T-helper 1 cell treated with Interleukin-12 subunit alpha and Interleukin-12 subunit beta and Interleukin-4 antibody, amounts not matched to agents 30 μg/mL and 1 μg/mL, for 36 hours (primary cell): Measurements from ENCODE around the gene CCDC57.

Experiments used
- H3K27ac Mint-ChIP-seq: one replicate; pipeline ENCODE4 v1.8.0; 2021; ENCODE audit warnings: mild to moderate bottlenecking, mixed read lengths
- H3K27me3 Mint-ChIP-seq: one replicate; pipeline ENCODE4 v1.8.0; 2021; ENCODE audit warnings: low read depth, mixed read lengths
- H3K36me3 Mint-ChIP-seq: one replicate; pipeline ENCODE4 v1.8.0; 2021; ENCODE audit warnings: low read depth, mixed read lengths
- H3K4me1 Mint-ChIP-seq: one replicate; pipeline ENCODE4 v1.8.0; 2021; ENCODE audit warnings: low read depth, mixed read lengths
- H3K4me3 Mint-ChIP-seq: one replicate; pipeline ENCODE4 v1.8.0; 2021; ENCODE audit warnings: mild to moderate bottlenecking, moderate library complexity, mixed read lengths
- H3K9me3 Mint-ChIP-seq: one replicate; pipeline ENCODE4 v1.8.0; 2021; ENCODE audit warnings: mixed read lengths

CCDC57 gene

DNA sequence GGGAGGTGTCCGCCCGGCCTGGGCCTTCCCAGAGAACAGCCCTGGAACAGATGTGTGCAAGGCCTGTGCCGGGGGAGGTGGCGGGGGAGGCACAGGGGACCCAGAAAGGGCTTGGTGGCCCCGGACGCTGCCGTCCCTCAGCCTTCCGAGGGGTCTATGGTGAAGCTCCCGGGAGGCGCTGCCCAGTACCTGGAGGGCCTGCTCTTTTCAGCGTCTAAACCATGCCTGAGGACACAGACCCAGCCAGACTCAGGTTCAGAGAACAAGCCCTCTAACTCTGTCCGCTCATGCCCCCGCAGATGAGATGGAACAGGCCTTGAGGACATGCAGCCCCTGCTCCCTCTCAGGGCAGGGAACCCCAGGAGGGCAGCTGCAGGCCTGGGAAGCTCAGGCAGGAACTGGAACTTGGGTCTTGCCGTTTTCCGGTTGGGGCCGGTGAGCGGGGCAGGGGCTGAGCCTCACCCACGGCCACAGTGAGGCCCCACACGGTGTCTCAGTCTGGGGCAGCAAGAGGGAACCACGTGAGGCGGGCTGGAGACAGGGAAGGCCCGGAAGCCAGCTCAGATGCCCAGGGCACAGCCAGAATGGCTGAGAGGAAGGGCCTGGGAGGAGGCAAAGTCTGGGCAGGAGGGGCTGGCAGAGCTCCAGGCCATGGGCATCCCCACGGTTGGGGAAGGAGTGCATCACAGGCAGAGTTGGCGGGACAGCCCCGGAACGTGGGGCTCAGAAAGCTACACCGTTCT is 28.7 kb upstream of the CCDC57 start:
- peaks cover 28% of the 10 kb centered on the region for H3K36me3 Mint-ChIP-seq
- H3K4me1 Mint-ChIP-seq: peaks cover 15% of the 10 kb centered on the region
- peak overlapping the region; percentile 71 for H3K27ac Mint-ChIP-seq
- H3K27me3 Mint-ChIP-seq: no peaks in the 10 kb centered on the region
- H3K4me3 Mint-ChIP-seq: no peak overlapping the region
- no peaks in the 10 kb centered on the region for H3K9me3 Mint-ChIP-seq

DNA sequence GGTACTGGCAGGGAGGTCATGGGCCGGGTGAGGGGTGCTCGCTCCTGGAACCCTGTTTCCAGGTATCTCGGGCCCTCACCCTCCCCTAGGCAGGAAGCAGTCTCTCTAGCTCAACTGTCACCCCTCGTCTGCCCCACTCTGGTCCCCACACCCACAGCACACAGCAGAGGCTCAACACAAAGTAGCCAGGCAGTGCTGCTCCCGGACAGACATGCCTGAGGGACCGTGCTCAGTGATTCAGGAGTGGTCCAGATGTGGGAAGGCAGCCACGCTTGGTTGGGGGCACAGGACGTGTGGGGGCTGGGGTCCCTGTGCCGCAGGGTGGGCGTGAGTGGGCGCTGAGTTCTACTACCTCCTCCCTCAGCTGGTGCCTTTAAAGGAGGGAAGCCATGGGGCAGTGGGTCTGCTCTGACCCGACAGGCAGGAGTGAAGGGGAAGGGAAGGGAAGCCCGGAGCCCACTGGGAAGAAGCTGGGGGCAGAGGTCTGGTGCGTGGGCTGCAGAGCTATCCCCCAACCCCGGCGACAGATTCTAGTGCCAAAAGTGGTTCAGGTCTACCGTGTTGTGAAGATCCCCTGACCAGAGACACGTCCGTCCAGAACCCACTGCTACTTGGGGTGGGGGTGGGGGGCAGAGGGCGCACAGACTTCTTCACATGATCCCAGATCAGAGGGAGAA is 28.0 kb upstream of the CCDC57 start:
- Mint-ChIP-seq H3K4me1 (peaks cover 18% of the 10 kb centered on the region), H3K9me3 (no peaks in the 10 kb centered on the region), H3K36me3 (peaks cover 28% of the 10 kb centered on the region), H3K27ac (peak overlapping the region; percentile 55), H3K27me3 (no peaks in the 10 kb centered on the region), H3K4me3 (no peak overlapping the region)

GRCh38 chr17:82239926-82240505 is 27.4 kb upstream of the CCDC57 start:
- peaks cover 18% of the 10 kb centered on the region for H3K4me1 Mint-ChIP-seq

GRCh38 chr17:82239401-82239925 is 26.8 kb upstream of the CCDC57 start:
- Mint-ChIP-seq H3K27ac (no peak overlapping the region), H3K4me3 (no peak overlapping the region), H3K36me3 (peaks cover 18% of the 10 kb centered on the region), H3K4me1 (peaks cover 18% of the 10 kb centered on the region), H3K27me3 (no peaks in the 10 kb centered on the region), H3K9me3 (no peaks in the 10 kb centered on the region)

More at GRCh38 chr17:82239926-82240505, 27.4 kb upstream of the CCDC57 start:
- Mint-ChIP-seq H3K36me3 (peaks cover 24% of the 10 kb centered on the region), H3K4me3 (no peak overlapping the region), H3K27ac (no peak overlapping the region), H3K27me3 (no peaks in the 10 kb centered on the region), H3K9me3 (no peaks in the 10 kb centered on the region)

GRCh38 chr17:82238472-82239201 is 26.0 kb upstream of the CCDC57 start:
- no peaks in the 10 kb centered on the region for H3K27me3 Mint-ChIP-seq
- H3K9me3 Mint-ChIP-seq: no peaks in the 10 kb centered on the region
- H3K4me1 Mint-ChIP-seq: peaks cover 18% of the 10 kb centered on the region
- H3K36me3 Mint-ChIP-seq: peaks cover 12% of the 10 kb centered on the region
- peak overlapping the region; percentile 71 for H3K4me3 Mint-ChIP-seq
- H3K27ac Mint-ChIP-seq: peak overlapping the region; percentile 63

- Mint-ChIP-seq H3K36me3 (peaks cover 15% of the 10 kb centered on the region), H3K27ac (peak overlapping the region; percentile 63), H3K4me1 (peaks cover 21% of the 10 kb centered on the region), H3K4me3 (peak overlapping the region; percentile 71), H3K9me3 (no peaks in the 10 kb centered on the region), H3K27me3 (no peaks in the 10 kb centered on the region)
Observed at GRCh38 chr17:82237746-82238471, 25.3 kb upstream of the CCDC57 start.

GRCh38 chr17:82237083-82237745 is 24.6 kb upstream of the CCDC57 start:
- Mint-ChIP-seq H3K9me3 (no peaks in the 10 kb centered on the region), H3K4me3 (no peak overlapping the region), H3K27me3 (no peaks in the 10 kb centered on the region), H3K4me1 (peaks cover 21% of the 10 kb centered on the region), H3K36me3 (peaks cover 11% of the 10 kb centered on the region), H3K27ac (peak overlapping the region; percentile 49)

DNA sequence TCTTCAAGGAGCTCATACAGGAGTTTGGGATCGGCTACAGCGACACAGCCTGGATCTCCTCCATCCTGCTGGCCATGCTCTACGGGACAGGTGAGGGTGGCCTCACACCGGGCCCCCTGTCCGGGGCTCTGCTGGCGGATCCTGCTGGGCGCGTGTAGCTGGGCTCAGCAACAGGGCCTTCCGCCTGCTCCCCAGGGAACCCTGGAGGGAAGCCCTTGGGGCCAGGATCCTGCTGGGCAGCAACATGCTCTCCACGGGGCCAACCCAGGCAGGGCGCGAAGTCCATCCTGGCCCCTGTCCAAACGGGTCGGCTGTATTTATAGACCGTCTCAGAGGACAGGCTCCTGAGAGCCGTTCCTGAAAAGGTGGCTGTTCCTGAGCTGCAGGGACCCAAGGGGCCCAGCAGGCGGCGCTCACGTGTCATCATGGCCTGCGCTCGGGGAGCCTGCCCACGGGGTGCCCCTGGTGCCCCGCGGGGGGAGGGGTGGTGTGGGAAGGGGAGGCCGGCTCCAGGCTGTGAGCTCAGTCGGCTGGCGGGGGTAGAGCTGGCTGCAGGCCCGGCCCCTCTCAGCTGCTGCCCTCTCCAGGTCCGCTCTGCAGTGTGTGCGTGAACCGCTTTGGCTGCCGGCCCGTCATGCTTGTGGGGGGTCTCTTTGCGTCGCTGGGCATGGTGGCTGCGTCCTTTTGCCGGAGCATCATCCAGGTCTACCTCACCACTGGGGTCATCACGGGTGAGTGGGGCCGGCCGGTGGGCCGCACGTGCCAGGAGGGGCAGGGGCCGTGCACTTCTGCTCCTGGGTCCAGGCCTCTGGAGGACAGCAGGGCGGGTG is 23.7 kb upstream of the CCDC57 start:
- Mint-ChIP-seq H3K27ac (no peak overlapping the region), H3K4me3 (no peak overlapping the region), H3K27me3 (no peaks in the 10 kb centered on the region), H3K9me3 (no peaks in the 10 kb centered on the region), H3K36me3 (peaks cover 11% of the 10 kb centered on the region), H3K4me1 (peaks cover 21% of the 10 kb centered on the region)

DNA sequence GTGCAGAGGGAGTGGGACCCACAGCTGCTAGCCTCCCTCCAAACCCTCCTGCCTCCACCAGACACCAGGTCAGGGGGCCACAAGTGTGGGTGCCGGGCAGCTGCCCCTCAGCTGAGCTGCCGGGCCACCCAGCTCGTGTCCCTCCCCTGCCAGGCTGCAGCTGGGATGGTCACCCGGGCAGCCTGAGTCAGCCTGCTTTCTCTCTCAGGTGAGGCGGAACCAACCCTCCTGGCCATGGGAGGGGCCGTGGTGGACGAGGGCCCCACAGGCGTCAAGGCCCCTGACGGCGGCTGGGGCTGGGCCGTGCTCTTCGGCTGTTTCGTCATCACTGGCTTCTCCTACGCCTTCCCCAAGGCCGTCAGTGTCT is 23.1 kb upstream of the CCDC57 start:
- peaks cover 21% of the 10 kb centered on the region for H3K4me1 Mint-ChIP-seq
- H3K36me3 Mint-ChIP-seq: peaks cover 11% of the 10 kb centered on the region
- no peak overlapping the region for H3K27ac Mint-ChIP-seq
- H3K27me3 Mint-ChIP-seq: no peaks in the 10 kb centered on the region
- no peaks in the 10 kb centered on the region for H3K9me3 Mint-ChIP-seq
- H3K4me3 Mint-ChIP-seq: no peak overlapping the region

GRCh38 chr17:82235056-82235774 is 22.6 kb upstream of the CCDC57 start:
- Mint-ChIP-seq H3K4me1 (peaks cover 17% of the 10 kb centered on the region), H3K36me3 (peaks cover 8% of the 10 kb centered on the region), H3K27me3 (no peaks in the 10 kb centered on the region), H3K9me3 (no peaks in the 10 kb centered on the region), H3K27ac (no peak overlapping the region), H3K4me3 (no peak overlapping the region)

DNA sequence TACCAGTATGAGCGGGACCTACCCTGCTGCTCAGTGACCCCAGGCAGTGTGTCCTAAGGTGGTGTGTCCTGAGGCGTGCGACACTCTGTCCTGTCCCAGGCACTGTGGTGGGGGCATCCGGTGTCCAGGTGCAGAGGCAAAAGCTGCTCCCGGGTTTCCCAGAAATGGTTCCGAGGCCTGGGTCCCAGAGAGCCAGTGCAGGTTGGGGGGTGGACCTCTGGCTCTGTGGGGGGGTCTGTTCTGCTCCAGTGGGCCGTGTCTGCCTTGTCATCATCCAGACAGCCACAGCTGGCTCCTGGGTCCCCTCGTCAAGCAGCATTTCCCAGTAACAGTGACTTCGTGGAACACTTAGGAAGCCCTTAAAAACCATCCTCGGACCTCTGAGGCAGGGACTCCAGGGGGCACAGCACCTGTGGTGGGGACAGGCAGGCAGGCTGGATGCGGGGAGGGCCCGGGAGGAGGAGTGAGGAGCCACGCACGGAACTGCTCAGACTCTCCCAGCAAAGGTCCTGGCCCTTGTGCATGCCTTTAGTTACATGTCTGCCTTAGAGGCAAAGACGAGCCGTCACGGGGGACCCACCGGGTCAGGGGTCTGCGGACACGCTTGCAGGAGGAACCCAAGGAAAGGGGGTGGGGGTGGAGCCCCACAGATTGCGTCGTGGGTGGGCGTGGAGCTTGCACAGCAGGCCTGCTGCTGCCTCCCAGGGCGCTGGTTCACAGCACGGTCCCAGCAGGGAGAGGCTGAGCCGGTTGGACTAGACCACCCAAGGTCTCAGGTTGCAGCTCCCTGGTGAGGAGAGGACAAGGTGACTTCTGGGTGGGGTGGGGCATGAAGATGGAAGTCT is 21.8 kb upstream of the CCDC57 start:
- H3K9me3 Mint-ChIP-seq: no peaks in the 10 kb centered on the region
- no peaks in the 10 kb centered on the region for H3K27me3 Mint-ChIP-seq
- peaks cover 18% of the 10 kb centered on the region for H3K4me1 Mint-ChIP-seq
- H3K36me3 Mint-ChIP-seq: peaks cover 10% of the 10 kb centered on the region
- H3K4me3 Mint-ChIP-seq: no peak overlapping the region
- H3K27ac Mint-ChIP-seq: no peak overlapping the region
